GM13977 (cell line): ENCODE data around the gene TNS1.
A peak's percentile ranks its signal among the peaks of the same experiment; 100 is the strongest.

Source experiments
- DNase-seq: peaks from one replicate; pipeline ENCODE4 v3.0.0; 2012; ENCODE audit warnings: low spot score
- in situ Hi-C: fragments of 300-500 bp; cut with MboI; formaldehyde crosslinking; loops from one replicate; pipeline ENCODE4 v1.12.0; 2022; ENCODE audit warnings: low sequenced_read_pairs, low pct_unique_long_range_greater_than_20kb, mixed read lengths, inconsistent platforms; ENCODE audit not compliant: unreplicated experiment
- TF ChIP-seq, protein P1 (sequence below): IDR thresholded peaks from 2 replicates; pipeline ENCODE4 v1.5.1; 2012; ENCODE audit warnings: mild to moderate bottlenecking, control low read depth; ENCODE audit not compliant: insufficient read depth; ENCODE audit errors: extremely low read depth, missing control alignments

TNS1 gene

DNA sequence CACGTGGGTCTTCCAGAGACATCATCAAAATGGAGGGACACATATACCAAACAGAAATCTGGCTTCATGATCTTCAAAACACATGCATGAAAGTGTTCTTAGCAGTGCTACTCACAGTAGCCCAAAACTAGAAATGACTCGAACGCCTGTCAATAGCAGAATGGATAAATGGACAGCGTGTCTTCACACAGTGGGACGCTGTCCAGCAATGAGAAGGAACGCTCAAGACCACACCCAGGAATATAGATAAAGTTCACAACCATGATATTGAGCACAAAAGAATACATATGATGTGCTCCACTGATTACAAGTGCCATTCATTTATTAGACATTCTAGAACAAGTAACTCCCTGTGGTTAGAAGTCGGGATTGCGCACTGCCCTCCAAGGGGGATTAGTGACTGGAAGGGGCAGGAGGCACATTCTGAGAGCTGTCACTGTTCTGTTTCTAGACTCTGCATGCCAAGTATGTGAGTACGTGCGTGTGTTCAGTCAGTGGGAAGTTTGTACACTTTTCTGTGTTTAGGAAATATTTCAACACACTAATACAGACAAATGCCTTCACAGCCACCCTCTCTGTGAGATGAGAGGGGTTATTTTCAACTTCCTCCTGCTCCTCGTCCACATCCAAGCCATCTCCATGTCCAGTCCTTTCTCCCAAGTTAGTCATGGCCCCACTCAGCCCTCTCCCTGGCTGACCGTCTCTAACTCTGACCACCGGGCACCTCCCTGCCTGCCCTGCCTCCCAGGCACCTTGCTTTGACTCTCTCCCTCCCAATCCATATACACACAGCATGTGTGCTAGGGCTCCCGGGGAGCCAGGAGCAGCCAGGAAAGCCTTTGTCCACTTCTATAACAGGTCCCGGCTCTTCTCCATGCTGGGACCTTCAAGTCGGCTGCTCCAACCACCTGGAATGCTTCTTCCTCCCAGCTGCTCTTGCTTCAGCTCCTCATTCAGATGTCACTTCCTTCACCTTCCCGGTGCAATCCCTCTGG, 26.9 kb upstream of the TNS1 start:
- in situ Hi-C loops, result no loop called here
- TF ChIP-seq, protein P1, sequence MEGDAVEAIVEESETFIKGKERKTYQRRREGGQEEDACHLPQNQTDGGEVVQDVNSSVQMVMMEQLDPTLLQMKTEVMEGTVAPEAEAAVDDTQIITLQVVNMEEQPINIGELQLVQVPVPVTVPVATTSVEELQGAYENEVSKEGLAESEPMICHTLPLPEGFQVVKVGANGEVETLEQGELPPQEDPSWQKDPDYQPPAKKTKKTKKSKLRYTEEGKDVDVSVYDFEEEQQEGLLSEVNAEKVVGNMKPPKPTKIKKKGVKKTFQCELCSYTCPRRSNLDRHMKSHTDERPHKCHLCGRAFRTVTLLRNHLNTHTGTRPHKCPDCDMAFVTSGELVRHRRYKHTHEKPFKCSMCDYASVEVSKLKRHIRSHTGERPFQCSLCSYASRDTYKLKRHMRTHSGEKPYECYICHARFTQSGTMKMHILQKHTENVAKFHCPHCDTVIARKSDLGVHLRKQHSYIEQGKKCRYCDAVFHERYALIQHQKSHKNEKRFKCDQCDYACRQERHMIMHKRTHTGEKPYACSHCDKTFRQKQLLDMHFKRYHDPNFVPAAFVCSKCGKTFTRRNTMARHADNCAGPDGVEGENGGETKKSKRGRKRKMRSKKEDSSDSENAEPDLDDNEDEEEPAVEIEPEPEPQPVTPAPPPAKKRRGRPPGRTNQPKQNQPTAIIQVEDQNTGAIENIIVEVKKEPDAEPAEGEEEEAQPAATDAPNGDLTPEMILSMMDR, result no peak
- DNase-seq, result peak; percentile 8

DNA sequence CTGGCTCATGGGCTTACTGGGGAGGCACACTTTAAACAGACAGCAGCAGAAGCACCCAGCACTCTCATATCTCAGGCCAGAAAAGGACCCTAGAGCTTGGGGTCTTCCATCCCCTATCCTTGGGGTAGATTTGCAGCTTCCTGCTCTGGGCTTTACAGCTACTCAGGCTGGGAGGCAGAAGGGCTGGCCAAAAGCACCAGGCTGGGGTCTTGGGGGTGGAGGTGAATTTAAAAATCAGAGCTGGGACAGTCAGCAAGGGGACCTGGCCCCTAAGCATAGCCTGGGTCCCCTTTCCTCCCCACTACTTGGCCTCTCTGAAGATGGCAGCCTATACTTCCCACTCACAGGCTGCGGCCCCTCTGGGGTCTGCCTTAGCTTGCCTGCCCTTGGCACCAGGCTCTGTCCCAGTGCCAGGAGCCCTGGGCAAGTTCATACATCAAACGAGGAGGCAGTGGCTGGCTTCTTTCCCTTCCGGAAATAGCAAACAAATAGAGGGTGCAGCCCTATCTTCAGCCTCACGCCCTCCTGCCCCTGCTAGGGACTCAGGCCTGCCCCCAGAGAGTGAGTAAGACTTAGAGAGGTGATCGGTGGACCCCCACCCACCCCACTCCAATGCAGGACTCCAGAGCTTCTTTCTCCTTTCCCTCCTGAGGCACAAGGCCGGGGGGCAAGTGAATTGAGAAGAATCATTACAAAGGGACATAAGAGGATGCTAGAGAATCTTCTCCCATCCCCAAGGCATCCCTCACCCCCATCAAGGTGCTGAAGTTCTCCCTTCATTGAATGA, 26.0 kb upstream of the TNS1 start:
- TF ChIP-seq, protein P1, result no peak
- no peak for DNase-seq
- in situ Hi-C loops, result no loop called here

DNA sequence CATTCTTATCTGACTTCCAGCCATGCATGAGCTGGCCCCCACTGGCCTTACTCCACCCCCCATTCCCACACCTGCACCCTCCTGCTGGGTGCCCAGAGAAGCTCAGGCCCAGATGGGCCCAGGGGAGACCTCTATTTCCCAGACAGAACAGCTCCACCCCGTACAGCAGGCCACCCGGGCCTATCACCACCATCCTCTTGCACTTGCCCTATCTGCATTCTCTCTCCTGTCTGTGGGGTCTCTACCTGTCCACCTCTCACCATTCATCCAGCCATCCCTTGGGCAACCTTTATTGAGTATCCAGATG, 25.3 kb upstream of the TNS1 start:
- DNase-seq, result no peak
- in situ Hi-C loops, result no loop called here
- TF ChIP-seq, protein P1, result no peak

DNA sequence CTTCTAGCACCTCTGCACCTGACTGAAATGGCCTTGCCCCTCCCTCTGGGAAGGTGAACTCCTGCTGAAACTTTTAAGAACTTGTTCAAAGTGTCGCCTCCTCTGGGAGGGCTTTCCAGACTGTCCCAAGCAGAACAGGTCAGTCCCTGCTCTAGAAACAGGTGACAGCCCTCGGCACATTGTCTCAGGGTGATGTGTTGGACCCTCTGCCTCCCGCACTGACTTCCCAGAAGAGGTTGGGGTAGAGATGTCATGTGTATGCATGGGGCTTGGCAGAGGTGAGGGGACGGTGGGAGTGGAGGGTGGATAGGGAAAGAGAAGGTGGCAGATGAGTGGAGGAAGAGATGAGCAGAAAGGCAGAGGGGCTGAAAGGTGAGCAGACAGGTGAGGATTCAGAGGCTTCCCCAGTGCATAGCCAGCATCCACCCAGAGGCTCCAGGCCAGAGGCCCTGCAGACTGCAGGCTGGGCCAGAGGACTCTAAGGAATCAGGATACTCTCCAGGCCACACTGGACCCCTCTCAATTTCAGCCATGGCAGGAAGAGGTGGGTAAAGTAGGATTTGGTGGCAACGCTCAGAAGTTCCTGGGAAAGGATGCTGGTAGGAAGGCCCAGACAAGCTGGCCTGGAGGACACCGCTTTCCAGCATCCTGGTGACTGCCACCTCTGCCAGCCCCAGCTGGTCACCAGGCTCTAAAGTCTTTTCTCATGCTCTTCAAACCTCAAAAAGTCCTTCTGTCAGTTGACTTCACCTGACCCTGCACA, 24.8 kb upstream of the TNS1 start:
- in situ Hi-C loops, result no loop called here
- DNase-seq, result no peak
- TF ChIP-seq, protein P1, result no peak

DNA sequence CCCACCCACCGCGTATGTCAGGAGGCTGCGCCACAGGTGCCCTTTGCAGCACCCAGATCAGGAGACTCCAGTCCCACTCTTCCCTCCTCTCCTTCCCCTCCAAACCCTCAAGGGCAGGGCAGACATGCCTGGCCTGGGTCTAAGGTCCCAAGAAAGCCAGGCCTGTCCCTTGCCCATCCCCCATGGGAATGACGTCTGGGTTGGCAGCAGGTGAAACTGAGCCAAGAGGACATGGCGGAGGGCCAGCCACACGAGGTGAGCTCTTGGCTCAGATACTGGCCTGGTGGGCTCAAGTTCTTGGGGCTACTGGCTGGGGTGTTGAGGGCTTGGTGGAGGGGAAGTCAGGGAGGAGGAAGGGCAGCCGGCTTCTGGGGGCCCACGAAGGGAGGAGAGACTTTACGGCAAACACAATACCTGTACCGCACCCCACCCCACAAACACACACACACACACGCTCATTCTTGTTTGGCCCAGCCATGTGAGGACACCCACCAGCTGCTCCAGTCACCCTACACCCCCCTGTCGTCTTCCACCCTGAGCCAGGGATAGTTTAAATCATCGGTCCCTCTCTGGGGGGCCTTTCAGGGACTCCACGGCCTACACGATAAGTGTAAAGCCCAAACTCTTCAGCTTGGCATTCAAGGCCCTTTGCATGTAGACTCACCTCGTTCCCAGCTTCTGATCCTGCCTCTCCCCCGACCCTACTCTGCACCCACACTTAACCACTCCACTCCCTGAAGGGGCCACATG, 24.1 kb upstream of the TNS1 start:
- no peak for DNase-seq
- TF ChIP-seq, protein P1, result no peak
- in situ Hi-C loops, result no loop called here
